HG02610 (cell line): ENCODE data around the gene KIF20A.
"Not testable (repeated sequence)": the region's sequence is repeated elsewhere in the genome, so short reads cannot be mapped to it uniquely, and the experiment has no call there.

Experiments
- ATAC-seq: cut with Tn5 transposase; IDR thresholded peaks from one replicate; pipeline ENCODE4 v1.9.1; 2021; ENCODE audit warnings: mild to moderate bottlenecking, moderate library complexity; ENCODE audit not compliant: unreplicated experiment

The KIF20A gene

GRCh38 chr5:138182808-138183207, 3.9 kb downstream of the KIF20A start:
- no peak for ATAC-seq

- peak; percentile 68 for ATAC-seq
These were observed 7.1 kb downstream of the KIF20A start for GRCh38 chr5:138186002-138186447.

- no peak for ATAC-seq
These were observed 9.7 kb downstream of the KIF20A start for GRCh38 chr5:138188626-138189025.

- no peak for ATAC-seq
These were observed 13.9 kb downstream of the KIF20A start for GRCh38 chr5:138192826-138193225.

GRCh38 chr5:138193859-138194258, 14.9 kb downstream of the KIF20A start:
- not testable (repeated sequence) for ATAC-seq

DNA sequence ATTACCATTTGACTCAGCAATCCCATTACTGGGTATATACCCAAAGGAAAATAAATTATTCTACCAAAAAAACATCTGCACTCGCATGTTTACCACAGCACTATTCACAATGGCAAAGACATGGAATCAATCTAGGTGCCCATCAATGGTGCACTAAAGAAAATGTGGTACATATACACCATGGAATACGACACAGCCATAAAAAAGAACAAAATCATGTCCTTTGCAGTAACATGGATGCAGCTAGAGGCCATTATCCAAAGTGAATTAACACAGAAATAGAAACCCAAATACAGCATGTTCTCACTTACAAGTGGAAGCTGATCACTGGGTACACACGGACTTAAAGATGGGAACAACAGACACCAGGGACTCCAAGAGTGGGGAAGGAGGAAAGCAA, 32.1 kb downstream of the KIF20A start:
- no peak for ATAC-seq

DNA sequence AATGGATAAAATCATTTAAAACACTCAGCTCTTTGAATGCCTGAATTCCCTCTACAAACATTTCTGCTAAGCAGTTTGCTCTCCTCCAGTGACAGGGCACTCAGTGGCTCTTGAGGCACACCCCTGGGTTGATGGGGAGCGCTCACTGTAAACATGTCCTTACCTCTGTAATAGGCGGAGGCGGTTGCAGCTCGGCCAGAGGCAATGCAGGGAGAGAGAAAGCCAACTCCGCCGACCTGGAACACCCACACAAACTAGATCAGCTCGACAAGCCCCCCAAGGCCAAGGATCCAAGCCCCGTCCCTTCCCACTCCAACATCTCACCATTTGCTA, 33.9 kb downstream of the KIF20A start:
- peak; percentile 5 for ATAC-seq

GRCh38 chr5:138213161-138214029, 34.5 kb downstream of the KIF20A start, which contains the start of gene CDC23:
TSS of gene CDC23 (minus strand) at chr5:138213323. CDS start at chr5:138213312, 11 bp downstream.
- ATAC-seq: peak; percentile 95

- ATAC-seq: no peak
These were observed 37.9 kb downstream of the KIF20A start for GRCh38 chr5:138216799-138217198.

GRCh38 chr5:138223532-138223931, 44.6 kb downstream of the KIF20A start:
- no peak for ATAC-seq

- ATAC-seq: no peak
These were observed 45.8 kb downstream of the KIF20A start for GRCh38 chr5:138224712-138225111.

DNA sequence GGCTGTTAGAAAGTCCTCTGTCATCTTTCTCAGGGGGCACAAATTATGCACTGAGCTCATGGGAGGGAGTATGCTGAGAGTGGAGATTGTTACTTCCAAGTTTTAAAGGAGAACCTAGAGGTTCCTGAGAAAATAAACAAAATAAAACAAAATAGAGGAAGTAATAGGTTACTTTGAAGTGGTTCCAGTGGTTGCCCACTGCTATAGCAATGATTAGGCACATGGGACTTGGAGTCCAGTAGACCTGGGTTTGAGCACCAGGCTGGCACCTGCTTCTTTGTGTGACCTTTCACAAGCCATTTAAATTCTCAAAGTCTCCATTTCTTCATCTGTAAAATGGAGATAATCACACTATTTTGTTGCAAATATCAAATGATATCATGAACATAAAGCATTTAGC, 48.0 kb downstream of the KIF20A start:
- ATAC-seq: no peak

- ATAC-seq: no peak
These were observed 50.5 kb downstream of the KIF20A start for GRCh38 chr5:138229387-138229786.

DNA sequence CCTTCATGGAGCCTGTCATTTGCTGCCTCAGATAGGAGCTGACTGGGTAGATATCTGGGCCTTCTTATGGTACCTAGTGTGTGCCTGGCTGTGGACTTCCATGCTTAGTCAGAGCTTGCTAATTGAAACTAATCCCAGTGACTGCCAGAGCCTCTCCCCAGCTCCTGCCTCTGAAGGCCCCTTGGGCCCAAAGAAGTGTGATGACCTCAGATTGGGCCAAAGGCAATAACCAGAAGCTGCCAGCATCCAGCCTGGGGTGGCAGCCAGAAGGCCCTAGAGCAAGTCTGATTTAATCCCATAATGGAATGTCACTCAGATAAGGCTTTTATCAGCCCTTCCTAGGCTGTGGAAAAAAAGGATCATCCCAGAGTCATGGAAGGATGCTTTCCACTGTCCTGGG, 51.3 kb downstream of the KIF20A start:
- ATAC-seq: no peak

GRCh38 chr5:138230981-138231589, 52.2 kb downstream of the KIF20A start:
- no peak for ATAC-seq

- ATAC-seq: no peak
These were observed 54.4 kb downstream of the KIF20A start for GRCh38 chr5:138233280-138233679.

- ATAC-seq: no peak
These were observed 55.7 kb downstream of the KIF20A start for GRCh38 chr5:138234651-138235050.
